ENCODE results near the gene SLC2A11.
"Not testable (repeated sequence)": the region's sequence is repeated elsewhere in the genome, so short reads cannot be mapped to it uniquely, and the experiment has no call there.

Gene SLC2A11

DNA sequence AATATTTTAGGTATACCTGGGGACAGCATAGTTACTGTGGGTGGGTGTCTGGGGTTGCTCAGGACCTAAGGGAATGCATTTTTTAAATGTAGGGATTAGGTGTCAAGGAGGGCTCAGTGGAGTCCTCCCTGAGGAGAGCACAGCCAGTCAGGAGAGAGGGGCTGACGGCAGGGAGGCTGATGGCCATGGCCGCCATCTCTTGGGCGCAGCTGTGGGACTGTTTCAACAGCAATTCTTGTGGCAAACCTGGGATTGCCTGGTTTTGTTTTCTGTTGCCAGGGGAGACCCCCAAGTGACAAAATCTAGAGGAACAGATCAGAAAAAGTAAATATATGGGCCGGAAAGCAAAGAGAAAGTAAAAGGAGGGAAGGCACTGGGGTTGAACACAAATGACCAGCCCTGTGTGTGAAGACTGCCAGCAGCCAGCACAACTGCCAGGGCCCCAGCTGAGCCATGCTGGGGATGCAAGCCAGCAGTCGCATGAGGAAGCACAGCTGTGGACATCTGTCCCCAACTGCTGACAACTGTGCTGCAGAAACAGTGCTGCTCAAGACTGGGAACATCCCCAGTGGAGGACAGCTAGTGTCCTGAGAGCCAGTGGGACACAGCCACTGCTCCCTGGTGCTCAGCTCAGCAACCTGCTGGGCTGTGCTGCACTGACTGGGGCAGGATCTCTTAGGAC, 47.0 kb downstream of the SLC2A11 start:
- H3K14ac ChIP-seq (ENCODE audit: low read length in 2 of 2): peak overlapping the region in 1 of 2 experiments; percentile 13
- H2AFZ ChIP-seq (ENCODE audit: low read depth, low read length): no peak overlapping the region
- H3K27ac ChIP-seq (ENCODE audit: low read length, poor library complexity, severe bottlenecking): no peak overlapping the region
- H4K8ac ChIP-seq (ENCODE audit: low read length): no peak overlapping the region
- no peak overlapping the region for H3K4me3 ChIP-seq (ENCODE audit: insufficient read depth in 1 of 2, low read depth in 1 of 2, low read length in 2 of 2)
- H3K4ac ChIP-seq (ENCODE audit: low read depth in 1 of 2, low read length in 2 of 2): no peak overlapping the region
- no peak overlapping the region for H2BK120ac ChIP-seq (ENCODE audit: low read depth, low read length)
- 93% methylated on average over 5 of the region's 5 CpGs for WGBS
- H3K4me1 ChIP-seq (ENCODE audit: control insufficient read depth, insufficient read depth, low read depth, low read length): peaks cover 10% of the 10 kb centered on the region
- no peak overlapping the region for H2BK12ac ChIP-seq (ENCODE audit: low read length in 2 of 2)
- H2BK15ac ChIP-seq (ENCODE audit: low read depth, poor library complexity, severe bottlenecking): no peak overlapping the region
- H2BK5ac ChIP-seq (ENCODE audit: low read depth, low read length, poor library complexity, severe bottlenecking): no peak overlapping the region
- no peak overlapping the region for H3K23ac ChIP-seq (ENCODE audit: low read length in 2 of 2)
- H3K18ac ChIP-seq (ENCODE audit: low read depth in 1 of 2, low read length in 2 of 2): no peak overlapping the region
- no peaks in the 10 kb centered on the region for H3K9me3 ChIP-seq (ENCODE audit: control insufficient read depth, low read length)
- peak; percentile 36 for DNase-seq
- H3K36me3 ChIP-seq (ENCODE audit: control insufficient read depth in 1 of 2, insufficient read depth in 2 of 2, low read depth in 1 of 2, low read length in 2 of 2): no peaks in the 10 kb centered on the region
- no peak overlapping the region for H3K9ac ChIP-seq (ENCODE audit: low read length)
- no peak overlapping the region for H4K91ac ChIP-seq (ENCODE audit: low read length)
- no peak overlapping the region for H2AK5ac ChIP-seq (ENCODE audit: low read length, severe bottlenecking)
- no peaks in the 10 kb centered on the region for H3K79me1 ChIP-seq (replicated peaks; ENCODE audit: low read length, poor library complexity, severe bottlenecking)
- H3K27me3 ChIP-seq (ENCODE audit: control insufficient read depth in 1 of 2, insufficient read depth in 1 of 2, low read length in 2 of 2): peaks cover 3 to 6% of the 10 kb centered on the region in 2 experiments
- H3K4me2 ChIP-seq (ENCODE audit: low read length, poor library complexity, severe bottlenecking): no peak overlapping the region

DNA sequence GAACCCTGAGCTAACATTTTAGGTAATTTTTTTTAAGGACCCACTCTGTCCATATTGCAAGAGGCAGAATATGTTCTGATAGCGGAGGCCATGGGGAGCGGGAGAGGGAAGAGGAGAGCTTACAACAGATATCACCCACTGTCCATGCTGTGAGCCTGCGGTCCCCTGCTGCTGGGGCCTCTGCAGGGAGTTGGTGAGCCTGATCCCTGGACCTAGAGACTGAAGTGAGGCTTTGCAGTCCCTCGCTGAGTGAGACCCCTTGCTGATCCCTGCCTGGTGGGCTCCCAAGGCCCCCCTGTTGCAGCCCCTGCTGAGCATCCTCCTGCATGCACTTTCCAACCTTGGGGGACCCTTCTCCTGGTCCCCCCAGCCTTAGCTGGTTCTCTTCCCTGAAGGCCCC, 49.0 kb downstream of the SLC2A11 start:
- H3K27me3 ChIP-seq (ENCODE audit: control insufficient read depth in 1 of 2, insufficient read depth in 1 of 2, low read length in 2 of 2): peaks cover 3 to 6% of the 10 kb centered on the region in 2 experiments
- peaks cover 10% of the 10 kb centered on the region for H3K4me1 ChIP-seq (ENCODE audit: control insufficient read depth, insufficient read depth, low read depth, low read length)
- no peaks in the 10 kb centered on the region for H3K36me3 ChIP-seq (ENCODE audit: control insufficient read depth in 1 of 2, insufficient read depth in 2 of 2, low read depth in 1 of 2, low read length in 2 of 2)
- no peak overlapping the region for H2BK12ac ChIP-seq (ENCODE audit: low read length in 2 of 2)
- 91% methylated on average over 4 of the region's 4 CpGs for WGBS
- no peaks in the 10 kb centered on the region for H3K9me3 ChIP-seq (ENCODE audit: control insufficient read depth, low read length)
- H4K8ac ChIP-seq (ENCODE audit: low read length): no peak overlapping the region
- DNase-seq: no peak
- no peak overlapping the region for H2BK15ac ChIP-seq (ENCODE audit: low read depth, poor library complexity, severe bottlenecking)
- no peak overlapping the region for H2BK120ac ChIP-seq (ENCODE audit: low read depth, low read length)
- H3K4ac ChIP-seq (ENCODE audit: low read depth in 1 of 2, low read length in 2 of 2): no peak overlapping the region
- H3K18ac ChIP-seq (ENCODE audit: low read depth in 1 of 2, low read length in 2 of 2): no peak overlapping the region
- H3K23ac ChIP-seq (ENCODE audit: low read length in 2 of 2): no peak overlapping the region
- no peak overlapping the region for H3K27ac ChIP-seq (ENCODE audit: low read length, poor library complexity, severe bottlenecking)
- H3K9ac ChIP-seq (ENCODE audit: low read length): no peak overlapping the region
- no peaks in the 10 kb centered on the region for H3K79me1 ChIP-seq (replicated peaks; ENCODE audit: low read length, poor library complexity, severe bottlenecking)
- H2AFZ ChIP-seq (ENCODE audit: low read depth, low read length): no peak overlapping the region
- no peak overlapping the region for H2BK5ac ChIP-seq (ENCODE audit: low read depth, low read length, poor library complexity, severe bottlenecking)
- H3K14ac ChIP-seq (ENCODE audit: low read length in 2 of 2): peak overlapping the region in 1 of 2 experiments; percentile 61
- no peak overlapping the region for H4K91ac ChIP-seq (ENCODE audit: low read length)
- H3K4me3 ChIP-seq (ENCODE audit: insufficient read depth in 1 of 2, low read depth in 1 of 2, low read length in 2 of 2): no peak overlapping the region
- no peak overlapping the region for H3K4me2 ChIP-seq (ENCODE audit: low read length, poor library complexity, severe bottlenecking)
- H2AK5ac ChIP-seq (ENCODE audit: low read length, severe bottlenecking): no peak overlapping the region

DNA sequence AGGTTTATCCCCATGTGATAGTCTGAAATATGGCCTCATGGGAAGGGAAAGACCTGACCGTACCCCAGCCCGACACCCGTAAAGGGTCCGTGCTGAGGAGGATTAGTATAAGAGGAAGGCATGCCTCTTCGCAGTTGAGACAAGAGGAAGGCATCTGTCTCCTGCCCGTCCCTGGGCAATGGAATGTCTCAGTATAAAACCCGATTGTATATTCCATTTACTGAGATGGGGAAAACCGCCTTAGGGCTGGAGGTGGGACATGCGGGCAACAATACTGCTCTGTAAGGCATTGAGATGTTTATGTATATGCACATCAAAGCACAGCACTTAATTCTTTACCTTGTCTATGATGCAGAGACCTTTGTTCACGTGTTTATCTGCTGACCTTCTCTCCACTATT, 49.7 kb downstream of the SLC2A11 start:
- not testable (repeated sequence) for H4K91ac ChIP-seq (ENCODE audit: low read length); H2AFZ ChIP-seq (ENCODE audit: low read depth, low read length); H3K36me3 ChIP-seq (ENCODE audit: control insufficient read depth in 1 of 2, insufficient read depth in 2 of 2, low read depth in 1 of 2, low read length in 2 of 2); H3K4ac ChIP-seq (ENCODE audit: low read depth in 1 of 2, low read length in 2 of 2); H2AK5ac ChIP-seq (ENCODE audit: low read length, severe bottlenecking); H2BK15ac ChIP-seq (ENCODE audit: low read depth, poor library complexity, severe bottlenecking); H3K4me2 ChIP-seq (ENCODE audit: low read length, poor library complexity, severe bottlenecking); H3K9me3 ChIP-seq (ENCODE audit: control insufficient read depth, low read length); H3K79me1 ChIP-seq (replicated peaks; ENCODE audit: low read length, poor library complexity, severe bottlenecking); H3K27me3 ChIP-seq (ENCODE audit: control insufficient read depth in 1 of 2, insufficient read depth in 1 of 2, low read length in 2 of 2); H4K8ac ChIP-seq (ENCODE audit: low read length); H3K14ac ChIP-seq (ENCODE audit: low read length in 2 of 2); H3K9ac ChIP-seq (ENCODE audit: low read length); H3K4me3 ChIP-seq (ENCODE audit: insufficient read depth in 1 of 2, low read depth in 1 of 2, low read length in 2 of 2); H2BK5ac ChIP-seq (ENCODE audit: low read depth, low read length, poor library complexity, severe bottlenecking); H3K27ac ChIP-seq (ENCODE audit: low read length, poor library complexity, severe bottlenecking); H3K23ac ChIP-seq (ENCODE audit: low read length in 2 of 2); H3K18ac ChIP-seq (ENCODE audit: low read depth in 1 of 2, low read length in 2 of 2); H2BK12ac ChIP-seq (ENCODE audit: low read length in 2 of 2); DNase-seq; H2BK120ac ChIP-seq (ENCODE audit: low read depth, low read length)
- H3K4me1 ChIP-seq (ENCODE audit: control insufficient read depth, insufficient read depth, low read depth, low read length): peaks cover 10% of the 10 kb centered on the region
- 60% methylated on average over 7 of the region's 10 CpGs for WGBS

DNA sequence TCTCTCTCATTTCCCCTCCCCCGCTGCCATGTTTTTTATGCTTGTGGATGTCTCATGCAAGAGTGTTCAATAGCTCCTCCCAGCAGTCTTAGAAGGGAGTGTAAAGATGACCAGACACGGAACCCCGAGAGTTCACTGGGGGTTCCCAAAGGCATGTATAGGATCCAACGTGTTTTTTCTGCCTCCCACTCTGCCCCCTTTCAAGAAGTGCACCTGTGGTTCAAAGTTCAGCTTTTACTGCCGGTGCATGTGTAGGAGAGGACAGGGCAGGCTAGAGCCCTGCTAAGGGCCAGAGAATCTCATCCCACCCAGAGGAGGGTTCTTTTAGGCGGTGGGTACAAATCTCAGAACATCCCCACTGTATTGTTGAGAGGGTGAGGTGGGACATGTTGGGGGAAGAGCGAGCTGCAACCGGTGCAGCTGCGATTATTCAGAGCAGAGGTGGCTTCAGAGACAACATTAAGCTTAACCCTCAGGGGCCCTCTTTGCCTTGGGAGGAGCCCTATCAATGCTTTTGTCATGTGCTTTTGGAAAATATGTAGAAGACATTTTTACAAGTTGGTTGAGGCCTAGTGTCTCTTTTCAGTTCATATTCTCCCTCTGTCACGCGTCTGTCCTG, 51.0 kb downstream of the SLC2A11 start:
- Histone ChIP-seq H2BK120ac (ENCODE audit: low read depth, low read length) (no peak overlapping the region), H3K4me1 (ENCODE audit: control insufficient read depth, insufficient read depth, low read depth, low read length) (peaks cover 3% of the 10 kb centered on the region), H3K36me3 (ENCODE audit: control insufficient read depth in 1 of 2, insufficient read depth in 2 of 2, low read depth in 1 of 2, low read length in 2 of 2) (no peaks in the 10 kb centered on the region), H3K27me3 (ENCODE audit: control insufficient read depth in 1 of 2, insufficient read depth in 1 of 2, low read length in 2 of 2) (peaks cover 3 to 6% of the 10 kb centered on the region in 2 experiments), H3K18ac (ENCODE audit: low read depth in 1 of 2, low read length in 2 of 2) (no peak overlapping the region), H2AFZ (ENCODE audit: low read depth, low read length) (no peak overlapping the region), H2BK12ac (ENCODE audit: low read length in 2 of 2) (no peak overlapping the region), H3K23ac (ENCODE audit: low read length in 2 of 2) (no peak overlapping the region), H4K8ac (ENCODE audit: low read length) (peak overlapping the region; percentile 19), H3K27ac (ENCODE audit: low read length, poor library complexity, severe bottlenecking) (no peak overlapping the region), H3K4ac (ENCODE audit: low read depth in 1 of 2, low read length in 2 of 2) (no peak overlapping the region), H3K79me1 (replicated peaks; ENCODE audit: low read length, poor library complexity, severe bottlenecking) (no peaks in the 10 kb centered on the region), H3K4me2 (ENCODE audit: low read length, poor library complexity, severe bottlenecking) (no peak overlapping the region), H3K4me3 (ENCODE audit: insufficient read depth in 1 of 2, low read depth in 1 of 2, low read length in 2 of 2) (peak overlapping the region in 1 of 2 experiments; percentile 53), H2AK5ac (ENCODE audit: low read length, severe bottlenecking) (no peak overlapping the region), H2BK15ac (ENCODE audit: low read depth, poor library complexity, severe bottlenecking) (no peak overlapping the region), H3K9me3 (ENCODE audit: control insufficient read depth, low read length) (no peaks in the 10 kb centered on the region), H3K9ac (ENCODE audit: low read length) (peak overlapping the region; percentile 44), H4K91ac (ENCODE audit: low read length) (no peak overlapping the region), H3K14ac (ENCODE audit: low read length in 2 of 2) (no peak overlapping the region), H2BK5ac (ENCODE audit: low read depth, low read length, poor library complexity, severe bottlenecking) (no peak overlapping the region)
- WGBS: 88% methylated on average over 11 of the region's 11 CpGs
- no peak for DNase-seq

All from mesenchymal stem cell (in vitro differentiated cells and primary cell).